OCI-LY3 (cell line): Measurements from ENCODE around the gene MYO1E.

Experiments used
- H2AFZ ChIP-seq: fragments of 200-600, 300-600 bp; shearing (Covaris generic); 2 replicates; pipeline ENCODE4 v1.6.0; 2014; ENCODE audit warnings: antibody characterized with exemption, low read depth, low read length
- H3K27ac ChIP-seq: fragments of 200-600, 300-600 bp; sonication (generic); 2 replicates; pipeline ENCODE4 v1.5.1; 2014; ENCODE audit warnings: mild to moderate bottlenecking, low read length, moderate library complexity, mixed read lengths
- H3K27me3 ChIP-seq: fragments of 200-600, 300-600 bp; sonication (generic); 2 replicates; pipeline ENCODE4 v1.6.1; 2014; ENCODE audit warnings: low read depth, low read length, mixed read lengths
- H3K36me3 ChIP-seq: fragments of 200-600, 300-600 bp; sonication (generic); replicated peaks from 2 replicates; pipeline ENCODE3; 2014; ENCODE audit warnings: low read depth, low read length, mixed read lengths
- H3K4me1 ChIP-seq: fragments of 300-600, 200-600 bp; sonication (generic); 2 replicates; pipeline ENCODE4 v1.6.1; 2014; ENCODE audit warnings: low read length, mixed read lengths
- H3K4me2 ChIP-seq: fragments of 200-600, 300-600 bp; sonication (generic); 2 replicates; pipeline ENCODE4 v1.6.1; 2014; ENCODE audit warnings: low read length, mixed read lengths
- H3K4me3 ChIP-seq: fragments of 300-600, 200-600 bp; sonication (generic); 2 replicates; pipeline ENCODE4 v1.5.1; 2014; ENCODE audit warnings: antibody characterized with exemption, mild to moderate bottlenecking, low read length, moderate library complexity
- H3K79me2 ChIP-seq: fragments of 300-600, 200-600 bp; shearing (Covaris generic); 2 replicates; pipeline ENCODE4 v1.6.1; 2014; ENCODE audit warnings: mild to moderate bottlenecking, low read length, mixed read lengths
- H3K9ac ChIP-seq: fragments of 300-600, 200-600 bp; shearing (Covaris generic); 2 replicates; pipeline ENCODE4 v1.6.0; 2014; ENCODE audit warnings: mild to moderate bottlenecking, low read length, moderate library complexity
- H3K9me3 ChIP-seq: fragments of 200-600, 300-600 bp; shearing (Covaris generic); 2 replicates; pipeline ENCODE4 v1.6.1; 2014; ENCODE audit warnings: low read length, mixed read lengths; ENCODE audit not compliant: insufficient read depth
- H4K20me1 ChIP-seq: fragments of 200-600, 300-600 bp; sonication (generic); 2 replicates; pipeline ENCODE4 v1.6.1; 2016; ENCODE audit warnings: low read length, mixed read lengths; ENCODE audit not compliant: insufficient read depth
- CTCF ChIP-seq: fragments of 200-600, 300-600 bp; sonication (generic); IDR thresholded peaks from 2 replicates; pipeline ENCODE4 v1.5.1; 2014; ENCODE audit warnings: antibody characterized with exemption, low read length, low read depth
- EZH2phosphoT487 ChIP-seq: fragments of 200-600 bp; shearing (Covaris generic); IDR thresholded peaks from 2 replicates; pipeline ENCODE4 v1.6.1; 2018; ENCODE audit warnings: antibody characterized with exemption, mixed run types, low read depth

Gene MYO1E

GRCh38 chr15:59174151-59174834, 198.4 kb downstream of the MYO1E start:
- H3K27ac ChIP-seq = no peak overlapping the region
- peaks cover 8% of the 10 kb centered on the region for H3K36me3 ChIP-seq
- no peak overlapping the region for H3K4me3 ChIP-seq
- no peaks in the 10 kb centered on the region for H4K20me1 ChIP-seq
- no peaks in the 10 kb centered on the region for H3K79me2 ChIP-seq
- H3K4me1 ChIP-seq = peaks cover 28% of the 10 kb centered on the region
- no peak overlapping the region for H2AFZ ChIP-seq
- H3K9ac ChIP-seq = no peak overlapping the region
- TF ChIP-seq CTCF (no peak), EZH2phosphoT487 (no peak)
- H3K4me2 ChIP-seq = no peak overlapping the region
- no peaks in the 10 kb centered on the region for H3K27me3 ChIP-seq
- no peaks in the 10 kb centered on the region for H3K9me3 ChIP-seq

GRCh38 chr15:59173194-59173593, 199.5 kb downstream of the MYO1E start:
- no peak overlapping the region for H3K4me3 ChIP-seq
- TF ChIP-seq EZH2phosphoT487 (no peak), CTCF (no peak)
- H4K20me1 ChIP-seq = no peaks in the 10 kb centered on the region
- H3K79me2 ChIP-seq = no peaks in the 10 kb centered on the region
- H2AFZ ChIP-seq = no peak overlapping the region
- no peaks in the 10 kb centered on the region for H3K27me3 ChIP-seq
- no peak overlapping the region for H3K9ac ChIP-seq
- H3K4me1 ChIP-seq = peaks cover 32% of the 10 kb centered on the region
- H3K27ac ChIP-seq = no peak overlapping the region
- H3K4me2 ChIP-seq = no peak overlapping the region
- no peaks in the 10 kb centered on the region for H3K9me3 ChIP-seq
- H3K36me3 ChIP-seq = peaks cover 8% of the 10 kb centered on the region

- peaks cover 28% of the 10 kb centered on the region for H3K4me1 ChIP-seq
- no peaks in the 10 kb centered on the region for H3K27me3 ChIP-seq
- no peak overlapping the region for H3K4me3 ChIP-seq
- no peaks in the 10 kb centered on the region for H3K9me3 ChIP-seq
- no peaks in the 10 kb centered on the region for H3K79me2 ChIP-seq
- H2AFZ ChIP-seq = no peak overlapping the region
- no peak overlapping the region for H3K4me2 ChIP-seq
- no peak overlapping the region for H3K9ac ChIP-seq
- TF ChIP-seq CTCF (no peak), EZH2phosphoT487 (no peak)
- no peaks in the 10 kb centered on the region for H4K20me1 ChIP-seq
- H3K27ac ChIP-seq = no peak overlapping the region
- peaks cover 8% of the 10 kb centered on the region for H3K36me3 ChIP-seq
These were observed 200.3 kb downstream of the MYO1E start for GRCh38 chr15:59172289-59172901.

GRCh38 chr15:59171067-59171397, 201.6 kb downstream of the MYO1E start:
- Histone ChIP-seq H3K79me2 (no peaks in the 10 kb centered on the region), H3K36me3 (peaks cover 8% of the 10 kb centered on the region), H3K27me3 (no peaks in the 10 kb centered on the region), H3K9ac (no peak overlapping the region), H2AFZ (no peak overlapping the region), H4K20me1 (no peaks in the 10 kb centered on the region), H3K4me1 (peaks cover 21% of the 10 kb centered on the region), H3K27ac (no peak overlapping the region), H3K4me2 (no peak overlapping the region), H3K9me3 (no peaks in the 10 kb centered on the region), H3K4me3 (no peak overlapping the region)
- TF ChIP-seq CTCF = no peak
- TF ChIP-seq EZH2phosphoT487 = no peak
